GM12892 (cell line): ENCODE data around the gene VAMP1.

Source experiments
- POLR2A ChIP-seq: IDR thresholded peaks from 2 replicates; pipeline ENCODE4 v1.6.1; 2011; ENCODE audit warnings: low read depth, low read length, control low read depth
- POLR2AphosphoS5 ChIP-seq: IDR thresholded peaks from 2 replicates; pipeline ENCODE4 v1.6.1; 2011; ENCODE audit warnings: low read depth, low read length, control low read depth
- TAF1 ChIP-seq: IDR thresholded peaks from 2 replicates; pipeline ENCODE4 v1.6.1; 2011; ENCODE audit warnings: low read depth, mild to moderate bottlenecking, control low read depth, low read length, borderline replicate concordance

DNA sequence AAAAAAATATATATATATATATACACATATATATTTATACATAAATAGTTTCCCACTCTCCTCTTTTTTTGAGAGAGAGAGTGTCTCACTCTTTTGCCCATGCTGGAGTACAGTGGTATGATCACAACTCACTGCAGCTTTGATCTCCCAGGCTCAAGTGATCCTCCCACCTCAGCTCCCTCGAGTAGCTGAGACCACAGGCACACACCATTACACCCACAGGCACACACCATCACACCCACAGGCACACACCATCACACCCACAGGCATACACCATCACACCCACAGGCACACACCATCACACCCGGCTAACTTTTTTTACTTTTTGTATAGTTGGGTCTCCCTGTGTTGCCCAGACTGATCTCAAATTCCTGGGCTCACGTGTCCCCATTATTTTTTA lies 49.7 kb upstream of the VAMP1 start:
- no peak for TF ChIP-seq POLR2A
- no peak for TF ChIP-seq POLR2AphosphoS5
- no peak for TF ChIP-seq TAF1
